ENCODE data around the gene CCNB1IP1. TPM values are rescaled to one million over a fixed set of nuclear protein-coding genes. Genes with fewer than 3 reads are reported as not detected.

Gene CCNB1IP1
- total RNA-seq, 1 experiment from 2014 or later, result 77.0 TPM

DNA sequence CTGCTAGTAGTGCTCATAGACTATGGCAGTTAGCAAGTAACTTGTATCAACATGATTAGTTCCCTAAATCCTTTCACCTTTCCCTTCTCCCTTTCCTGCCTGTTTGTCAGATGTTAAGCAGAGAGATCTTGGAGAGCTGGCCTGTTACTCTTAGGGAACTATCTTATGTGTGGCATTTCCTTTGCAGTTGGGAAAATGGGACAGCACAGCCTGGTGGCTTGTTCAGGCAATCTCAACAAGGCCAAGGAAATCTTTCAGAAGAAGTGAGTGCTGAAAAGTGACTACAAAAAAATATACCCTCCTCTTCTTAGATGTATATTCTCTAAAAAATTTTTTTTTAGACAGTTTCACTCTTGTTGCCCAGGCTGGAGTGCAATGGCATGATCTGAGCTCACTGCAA lies 17.8 kb upstream of the CCNB1IP1 start:
- Histone ChIP-seq H3K4me3 (replicated peaks in 1 of 2; ENCODE audit: low read depth in 1 of 2, low read length in 2 of 2) (no peak overlapping the region), H3K36me3 (ENCODE audit: control insufficient read depth in 1 of 2, insufficient read depth in 2 of 2, low read length in 2 of 2) (peaks cover 65 to 66% of the 10 kb centered on the region in 2 experiments), H4K20me1 (ENCODE audit: insufficient read depth) (no peaks in the 10 kb centered on the region), H3K9me3 (ENCODE audit: control insufficient read depth in 1 of 2, insufficient read depth in 1 of 2, low read depth in 1 of 2, low read length in 2 of 2) (no peaks in the 10 kb centered on the region), H3K4me1 (ENCODE audit: control insufficient read depth in 1 of 2, insufficient read depth in 2 of 2, low read length in 2 of 2) (no peaks in the 10 kb centered on the region), H3K9me2 (ENCODE audit: insufficient read depth) (no peaks in the 10 kb centered on the region), H3K9ac (ENCODE audit: low read length) (no peak overlapping the region), H3K79me2 (ENCODE audit: insufficient read depth, low read length) (peaks cover 7% of the 10 kb centered on the region), H2AFZ (ENCODE audit: low read depth, low read length, poor library complexity, severe bottlenecking) (no peak overlapping the region), H3K27ac (ENCODE audit: low read depth, low read length) (no peak overlapping the region), H3K27me3 (ENCODE audit: insufficient read depth, low read length) (no peaks in the 10 kb centered on the region), H3K4me2 (ENCODE audit: low read length) (no peak overlapping the region)
- intact Hi-C loops (cut with micrococcal nuclease), result no loop called here
- no peak for TF ChIP-seq ATF3 (IDR thresholded peaks at IDR 0.05)
- TF ChIP-seq POLR2A (IDR thresholded peaks at IDR 0.05; ENCODE audit: borderline replicate concordance, extremely low read depth, insufficient read depth, insufficient read length), result no peak
- TF ChIP-seq, protein P1, sequence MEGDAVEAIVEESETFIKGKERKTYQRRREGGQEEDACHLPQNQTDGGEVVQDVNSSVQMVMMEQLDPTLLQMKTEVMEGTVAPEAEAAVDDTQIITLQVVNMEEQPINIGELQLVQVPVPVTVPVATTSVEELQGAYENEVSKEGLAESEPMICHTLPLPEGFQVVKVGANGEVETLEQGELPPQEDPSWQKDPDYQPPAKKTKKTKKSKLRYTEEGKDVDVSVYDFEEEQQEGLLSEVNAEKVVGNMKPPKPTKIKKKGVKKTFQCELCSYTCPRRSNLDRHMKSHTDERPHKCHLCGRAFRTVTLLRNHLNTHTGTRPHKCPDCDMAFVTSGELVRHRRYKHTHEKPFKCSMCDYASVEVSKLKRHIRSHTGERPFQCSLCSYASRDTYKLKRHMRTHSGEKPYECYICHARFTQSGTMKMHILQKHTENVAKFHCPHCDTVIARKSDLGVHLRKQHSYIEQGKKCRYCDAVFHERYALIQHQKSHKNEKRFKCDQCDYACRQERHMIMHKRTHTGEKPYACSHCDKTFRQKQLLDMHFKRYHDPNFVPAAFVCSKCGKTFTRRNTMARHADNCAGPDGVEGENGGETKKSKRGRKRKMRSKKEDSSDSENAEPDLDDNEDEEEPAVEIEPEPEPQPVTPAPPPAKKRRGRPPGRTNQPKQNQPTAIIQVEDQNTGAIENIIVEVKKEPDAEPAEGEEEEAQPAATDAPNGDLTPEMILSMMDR (IDR thresholded peaks at IDR 0.05 in 2 of 3, conservative IDR thresholded peaks at IDR 0.05 in 1 of 3; ENCODE audit: borderline replicate concordance in 1 of 3, insufficient read depth in 1 of 3, low read depth in 2 of 3, low read length in 2 of 3), result peak in 1 of 3 experiments; percentile 28; a peak in 2 of 6 replicates
- no TSS peak for BruUV-seq (replicated peaks)
- DNase-seq (ENCODE audit: low read depth, low spot score) (no peak), ATAC-seq (no peak)
- CTCF ChIA-PET, result no interaction called here
- POLR2A ChIA-PET, result no interaction called here
- RAD21 ChIA-PET (ENCODE audit: low non-redundant PET in 1 of 2, low total read pairs in 2 of 2, uncharacterized antibody in 2 of 2, unreplicated experiment in 2 of 2), result no interaction called here

GRCh38 chr14:20350282-20350681 lies 17.2 kb upstream of the CCNB1IP1 start:
- H4K20me1 ChIP-seq (ENCODE audit: insufficient read depth), result no peaks in the 10 kb centered on the region
- no peak overlapping the region for H3K27ac ChIP-seq (ENCODE audit: low read depth, low read length)
- H3K27me3 ChIP-seq (ENCODE audit: insufficient read depth, low read length), result no peaks in the 10 kb centered on the region
- DNase-seq (ENCODE audit: low read depth, low spot score) (no peak), ATAC-seq (no peak)
- H3K4me3 ChIP-seq (replicated peaks in 1 of 2; ENCODE audit: low read depth in 1 of 2, low read length in 2 of 2), result no peak overlapping the region
- ChIA-PET CTCF (no interaction called here), POLR2A (no interaction called here), RAD21 (ENCODE audit: low non-redundant PET in 1 of 2, low total read pairs in 2 of 2, uncharacterized antibody in 2 of 2, unreplicated experiment in 2 of 2) (no interaction called here)
- H2AFZ ChIP-seq (ENCODE audit: low read depth, low read length, poor library complexity, severe bottlenecking), result no peak overlapping the region
- no peaks in the 10 kb centered on the region for H3K9me3 ChIP-seq (ENCODE audit: control insufficient read depth in 1 of 2, insufficient read depth in 1 of 2, low read depth in 1 of 2, low read length in 2 of 2)
- H3K4me1 ChIP-seq (ENCODE audit: control insufficient read depth in 1 of 2, insufficient read depth in 2 of 2, low read length in 2 of 2), result no peaks in the 10 kb centered on the region
- peaks cover 13% of the 10 kb centered on the region for H3K79me2 ChIP-seq (ENCODE audit: insufficient read depth, low read length)
- peaks cover 67% of the 10 kb centered on the region in 2 experiments for H3K36me3 ChIP-seq (ENCODE audit: control insufficient read depth in 1 of 2, insufficient read depth in 2 of 2, low read length in 2 of 2)
- no peaks in the 10 kb centered on the region for H3K9me2 ChIP-seq (ENCODE audit: insufficient read depth)
- no peak overlapping the region for H3K9ac ChIP-seq (ENCODE audit: low read length)
- intact Hi-C loops (cut with micrococcal nuclease), result no loop called here
- BruUV-seq (replicated peaks), result no TSS peak
- H3K4me2 ChIP-seq (ENCODE audit: low read length), result no peak overlapping the region
- no peak for TF ChIP-seq JUND (IDR thresholded peaks at IDR 0.05)
- TF ChIP-seq, protein P1 (IDR thresholded peaks at IDR 0.05 in 2 of 3, conservative IDR thresholded peaks at IDR 0.05 in 1 of 3; ENCODE audit: borderline replicate concordance in 1 of 3, insufficient read depth in 1 of 3, low read depth in 2 of 3, low read length in 2 of 3), result no peak
- TF ChIP-seq EGR1 (IDR thresholded peaks at IDR 0.05; ENCODE audit: low read depth), result no peak
- no peak for TF ChIP-seq TCF7L2 (IDR thresholded peaks at IDR 0.05; ENCODE audit: borderline replicate concordance, extremely low read depth, insufficient read depth, insufficient read length)
- TF ChIP-seq EZH2phosphoT487 (IDR thresholded peaks at IDR 0.05; ENCODE audit: borderline replicate concordance), result no peak
- no peak for TF ChIP-seq ATF3 (IDR thresholded peaks at IDR 0.05)
- TF ChIP-seq CBX3 (IDR thresholded peaks at IDR 0.05; ENCODE audit: low read depth), result no peak
- no peak for TF ChIP-seq SRF (IDR thresholded peaks at IDR 0.05; ENCODE audit: low read depth)
- TF ChIP-seq REST (IDR thresholded peaks at IDR 0.05; ENCODE audit: low read depth), result no peak
- TF ChIP-seq EZH2 (IDR thresholded peaks at IDR 0.05), result no peak
- TF ChIP-seq RAD21 (IDR thresholded peaks at IDR 0.05; ENCODE audit: low read depth), result no peak
